KMS-11 (cell line): ENCODE results near the gene ZNF280D.
A peak's percentile ranks its signal among the peaks of the same experiment; 100 is the strongest.

Experiments
- H2AFZ ChIP-seq: fragments of 200-600 bp; sonication (generic); 2 replicates; pipeline ENCODE4 v1.6.1; 2016; ENCODE audit warnings: antibody characterized with exemption, mixed run types, low read depth
- H3K27ac ChIP-seq: fragments of 200-600 bp; sonication (generic); 2 replicates; pipeline ENCODE4 v1.6.1; 2016; ENCODE audit warnings: mild to moderate bottlenecking, mixed run types
- H3K27me3 ChIP-seq: fragments of 200-600 bp; sonication (generic); 2 replicates; pipeline ENCODE4 v1.6.1; 2017; ENCODE audit warnings: mild to moderate bottlenecking, low read depth, mixed run types, moderate library complexity; ENCODE audit not compliant: insufficient read depth
- H3K36me3 ChIP-seq: fragments of 200-600 bp; sonication (generic); 2 replicates; pipeline ENCODE4 v1.6.1; 2017; ENCODE audit warnings: mild to moderate bottlenecking, mixed run types; ENCODE audit not compliant: insufficient read depth
- H3K4me1 ChIP-seq: fragments of 200-600 bp; sonication (generic); 2 replicates; pipeline ENCODE4 v1.6.1; 2016; ENCODE audit warnings: mild to moderate bottlenecking, low read depth, mixed run types; ENCODE audit not compliant: poor library complexity, severe bottlenecking
- H3K4me2 ChIP-seq: fragments of 200-600 bp; sonication (generic); 2 replicates; pipeline ENCODE4 v1.7.0; 2016; ENCODE audit warnings: mild to moderate bottlenecking, mixed run types
- H3K4me3 ChIP-seq: fragments of 200-600 bp; sonication (generic); IDR thresholded peaks from 2 replicates; pipeline ENCODE4 v1.6.1; 2017; ENCODE audit warnings: low read depth, low read length, mixed read lengths; ENCODE audit not compliant: insufficient read depth
- H3K79me2 ChIP-seq: fragments of 200-600 bp; sonication (generic); 2 replicates; pipeline ENCODE4 v1.6.1; 2016; ENCODE audit warnings: low read depth, mixed run types; ENCODE audit not compliant: insufficient read depth
- H3K9ac ChIP-seq: fragments of 200-600 bp; sonication (generic); 2 replicates; pipeline ENCODE4 v1.6.1; 2016; ENCODE audit warnings: mild to moderate bottlenecking, mixed run types
- H4K20me1 ChIP-seq: fragments of 200-600 bp; sonication (generic); 2 replicates; pipeline ENCODE4 v1.6.1; 2016; ENCODE audit warnings: mild to moderate bottlenecking, mixed run types; ENCODE audit not compliant: insufficient read depth
- CTCF ChIP-seq: fragments of 200-600 bp; sonication (generic); conservative IDR thresholded peaks from 2 replicates; pipeline ENCODE4 v1.6.1; 2017; ENCODE audit warnings: low read depth, mild to moderate bottlenecking, antibody characterized with exemption, low read length, moderate library complexity, mixed read lengths

ZNF280D gene

GRCh38 chr15:56690733-56691132 lies 42.6 kb downstream of the ZNF280D start:
- Histone ChIP-seq H3K4me2 (no peak overlapping the region), H3K27me3 (no peaks in the 10 kb centered on the region), H3K36me3 (no peaks in the 10 kb centered on the region), H3K27ac (no peak overlapping the region), H3K9ac (no peak overlapping the region), H3K79me2 (no peaks in the 10 kb centered on the region), H2AFZ (no peak overlapping the region), H3K4me1 (peaks cover 13% of the 10 kb centered on the region), H4K20me1 (no peaks in the 10 kb centered on the region), H3K4me3 (no peak overlapping the region)
- TF ChIP-seq CTCF: no peak

- H3K79me2 ChIP-seq: no peaks in the 10 kb centered on the region
- H4K20me1 ChIP-seq: no peaks in the 10 kb centered on the region
- TF ChIP-seq CTCF: no peak
- H2AFZ ChIP-seq: no peak overlapping the region
- no peak overlapping the region for H3K9ac ChIP-seq
- no peak overlapping the region for H3K4me3 ChIP-seq
- no peak overlapping the region for H3K4me2 ChIP-seq
- no peak overlapping the region for H3K27ac ChIP-seq
- H3K27me3 ChIP-seq: no peaks in the 10 kb centered on the region
- peaks cover 9% of the 10 kb centered on the region for H3K4me1 ChIP-seq
- H3K36me3 ChIP-seq: no peaks in the 10 kb centered on the region
Observed at GRCh38 chr15:56683908-56684307, 49.4 kb downstream of the ZNF280D start.

- no peak overlapping the region for H3K4me3 ChIP-seq
- no peaks in the 10 kb centered on the region for H4K20me1 ChIP-seq
- H3K9ac ChIP-seq: no peak overlapping the region
- no peak overlapping the region for H3K4me2 ChIP-seq
- no peak for TF ChIP-seq CTCF
- H3K79me2 ChIP-seq: no peaks in the 10 kb centered on the region
- peaks cover 23% of the 10 kb centered on the region for H3K4me1 ChIP-seq
- no peaks in the 10 kb centered on the region for H3K36me3 ChIP-seq
- no peak overlapping the region for H2AFZ ChIP-seq
- H3K27ac ChIP-seq: no peak overlapping the region
- no peaks in the 10 kb centered on the region for H3K27me3 ChIP-seq
Observed at GRCh38 chr15:56681113-56681512, 52.2 kb downstream of the ZNF280D start.

GRCh38 chr15:56679225-56679624 lies 54.1 kb downstream of the ZNF280D start:
- H4K20me1 ChIP-seq: no peaks in the 10 kb centered on the region
- no peak overlapping the region for H3K4me3 ChIP-seq
- H3K27me3 ChIP-seq: no peaks in the 10 kb centered on the region
- peaks cover 23% of the 10 kb centered on the region for H3K4me1 ChIP-seq
- H3K27ac ChIP-seq: no peak overlapping the region
- H3K4me2 ChIP-seq: peak overlapping the region; percentile 85; the same call in 1 of the 2 replicates
- no peak overlapping the region for H2AFZ ChIP-seq
- H3K79me2 ChIP-seq: no peaks in the 10 kb centered on the region
- H3K9ac ChIP-seq: no peak overlapping the region
- H3K36me3 ChIP-seq: no peaks in the 10 kb centered on the region
- no peak for TF ChIP-seq CTCF
